GOT3 (cell line): ENCODE measurements around the gene ADAMTS12.

Source experiments
- DNase-seq: peaks from one replicate; lab custom pipeline; 2025; ENCODE audit warnings: mixed read lengths; lab: John Stamatoyannopoulos, UW

Gene ADAMTS12

DNA sequence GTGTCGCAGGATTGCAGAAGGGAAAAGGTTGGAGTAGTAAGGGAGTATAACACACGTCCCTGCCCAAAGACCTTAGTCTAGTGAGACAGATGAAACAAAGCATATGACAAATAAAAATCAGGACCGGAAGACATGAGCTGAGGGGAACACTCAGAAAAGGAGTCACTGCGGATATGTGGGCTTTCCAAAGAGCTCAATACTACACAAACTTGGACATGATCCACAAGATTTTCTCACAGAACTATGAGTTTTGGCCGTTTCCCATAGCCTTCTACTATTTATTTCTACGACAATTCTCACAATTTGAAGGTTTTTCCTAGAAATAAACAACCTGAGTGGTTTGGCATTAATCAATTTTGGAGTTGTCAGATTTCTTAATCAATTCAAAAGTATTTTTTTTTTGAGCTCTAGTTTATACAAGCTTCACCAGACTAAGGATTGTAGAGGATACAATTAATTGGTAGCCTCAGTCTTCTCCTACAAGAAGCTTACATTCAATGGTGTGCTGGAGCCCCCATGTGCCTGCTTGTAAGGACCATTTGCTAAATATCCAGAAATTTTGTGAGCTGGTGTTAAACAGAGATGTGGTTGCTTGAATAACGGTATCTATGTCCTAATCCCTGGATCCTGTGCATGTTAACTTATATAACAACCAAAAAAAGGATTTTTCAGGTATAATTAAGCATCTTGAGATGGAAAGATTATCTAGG lies 91.4 kb downstream of the ADAMTS12 start:
- no peak for DNase-seq

- DNase-seq, result no peak
These were observed 96.3 kb downstream of the ADAMTS12 start for GRCh38 chr5:33795496-33795895.

DNA sequence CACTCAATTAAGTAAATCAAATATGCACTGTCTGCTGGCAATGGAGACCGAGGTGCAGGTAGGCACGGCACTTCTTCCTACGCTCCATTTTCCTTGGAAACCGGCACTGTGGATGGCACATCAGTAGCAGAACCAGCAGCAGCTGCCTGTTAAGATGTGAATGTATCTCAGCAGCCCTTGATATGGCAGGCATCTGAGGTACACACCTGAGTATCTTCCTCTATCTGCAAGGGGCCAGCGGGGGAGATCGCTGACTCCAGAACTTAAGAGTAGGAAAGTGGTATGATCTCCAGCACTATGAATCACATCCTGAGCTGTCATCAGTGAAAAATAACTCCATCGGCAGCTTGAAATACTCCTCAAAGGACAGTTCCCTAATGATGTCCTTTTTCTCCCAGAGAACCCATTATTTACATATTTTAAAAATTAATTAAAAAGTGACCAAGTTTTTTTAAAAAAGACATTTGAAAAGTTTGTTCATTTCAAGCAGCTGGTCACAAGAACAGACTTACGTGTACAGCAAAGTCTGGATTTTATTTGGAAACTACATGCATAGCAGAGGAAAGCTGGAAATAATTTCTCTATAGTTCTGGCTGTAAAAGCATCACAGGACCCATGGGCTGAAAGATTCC lies 97.1 kb downstream of the ADAMTS12 start:
- no peak for DNase-seq

- DNase-seq, result no peak
These were observed 97.8 kb downstream of the ADAMTS12 start for GRCh38 chr5:33793836-33794549.

- no peak for DNase-seq
These were observed 98.5 kb downstream of the ADAMTS12 start for GRCh38 chr5:33793276-33793675.

GRCh38 chr5:33792559-33792958 lies 99.2 kb downstream of the ADAMTS12 start:
- no peak for DNase-seq

DNA sequence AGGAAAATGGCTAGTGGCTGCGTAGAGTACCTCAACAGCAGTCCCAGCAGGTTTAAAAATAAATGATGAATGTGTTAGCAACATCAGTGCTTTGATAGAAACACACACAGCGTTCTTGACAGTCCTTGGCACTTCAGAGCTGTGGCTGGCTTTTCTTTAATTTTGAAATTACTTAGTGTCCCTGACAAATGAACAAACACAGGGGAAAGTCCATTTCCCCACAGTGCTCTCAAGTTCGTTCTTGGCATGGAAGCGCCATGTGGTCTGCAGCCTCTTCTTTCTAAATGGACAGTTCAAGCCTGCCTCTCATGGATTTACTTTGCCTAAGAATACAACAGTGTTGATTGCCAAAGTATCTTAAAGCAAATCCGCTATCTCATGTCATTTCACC lies 102.2 kb downstream of the ADAMTS12 start:
- DNase-seq, result no peak

DNA sequence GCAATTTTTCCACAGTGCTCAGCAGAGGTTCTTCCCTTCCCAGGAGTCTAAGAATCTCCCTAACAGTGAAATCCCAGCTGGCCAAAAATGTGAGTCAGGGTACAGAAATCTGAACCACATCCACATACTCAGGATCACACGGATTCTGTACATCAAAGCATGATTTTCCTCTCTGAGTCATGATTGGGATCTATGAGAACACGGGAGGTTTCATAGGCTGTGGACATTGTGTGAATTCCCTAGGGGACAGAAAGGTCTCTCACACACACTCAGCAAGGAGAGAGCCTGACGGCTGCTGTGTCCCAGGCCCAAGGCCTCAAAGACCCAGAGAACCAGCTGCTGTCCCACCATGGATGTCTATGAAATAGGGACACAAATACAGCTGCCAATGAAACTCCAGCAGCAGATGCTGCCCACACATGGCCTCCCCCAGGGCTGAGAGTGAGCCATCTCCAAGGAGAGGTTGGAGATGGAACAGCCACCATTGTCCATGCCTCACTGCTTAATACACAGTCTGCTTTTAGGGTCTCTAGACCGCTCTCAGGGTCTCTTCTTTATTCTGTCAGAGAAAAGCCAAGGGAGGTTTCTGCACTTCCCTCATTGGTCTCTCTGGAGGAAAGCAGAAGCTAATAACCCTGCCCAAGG lies 102.7 kb downstream of the ADAMTS12 start:
- DNase-seq, result no peak

GRCh38 chr5:33785571-33785970 lies 106.2 kb downstream of the ADAMTS12 start:
- no peak for DNase-seq

- DNase-seq, result no peak
These were observed 110.5 kb downstream of the ADAMTS12 start for GRCh38 chr5:33781286-33781685.

GRCh38 chr5:33776151-33776660 lies 115.6 kb downstream of the ADAMTS12 start:
- DNase-seq, result no peak

- no peak for DNase-seq
These were observed 117.4 kb downstream of the ADAMTS12 start for GRCh38 chr5:33774341-33774740.

DNA sequence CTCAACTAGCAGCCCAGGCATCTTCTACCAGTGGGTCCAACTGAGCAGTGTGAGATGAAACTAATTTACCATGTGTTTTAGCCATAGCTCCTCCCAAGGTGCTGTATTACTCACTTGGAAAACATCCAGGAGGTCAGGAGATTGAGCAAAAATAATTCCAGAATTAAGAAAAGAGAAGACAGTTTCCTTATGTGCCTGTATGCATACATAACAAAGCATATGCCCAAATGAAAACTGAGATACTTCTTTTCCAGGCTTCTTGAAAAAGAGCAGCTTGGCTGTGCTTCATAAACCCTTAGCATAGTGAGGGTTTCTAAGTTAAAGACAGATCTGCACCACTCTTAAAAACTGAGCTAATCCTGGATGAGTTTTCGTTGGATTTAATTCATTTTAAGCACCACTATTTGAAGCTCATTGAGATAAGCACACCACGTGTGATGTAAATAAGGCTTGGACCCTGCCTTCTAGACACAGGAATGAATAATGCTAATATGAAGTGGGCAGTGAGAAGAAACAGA lies 119.4 kb downstream of the ADAMTS12 start:
- DNase-seq, result no peak

- DNase-seq, result no peak
These were observed 121.8 kb downstream of the ADAMTS12 start for GRCh38 chr5:33769968-33770367.

DNA sequence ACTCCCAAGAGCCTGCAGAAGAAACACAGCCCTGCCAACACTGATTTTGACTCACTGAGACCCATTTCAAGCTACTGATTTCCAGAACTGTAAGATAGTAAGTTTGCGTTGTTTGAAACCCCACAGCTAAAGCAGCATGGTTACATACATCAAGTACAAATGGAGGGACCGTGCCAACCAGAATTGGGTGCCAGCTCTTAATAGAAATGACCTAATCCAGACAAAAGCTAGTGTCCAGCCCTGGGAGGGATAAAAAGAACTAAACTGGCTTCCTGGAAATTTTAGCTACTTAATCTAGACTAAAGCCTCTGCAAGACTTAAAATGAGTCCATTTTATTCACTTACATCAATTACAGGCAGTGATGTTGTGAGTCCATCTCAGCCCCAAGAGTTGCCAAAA lies 122.6 kb downstream of the ADAMTS12 start:
- no peak for DNase-seq

- no peak for DNase-seq
These were observed 125.8 kb downstream of the ADAMTS12 start for GRCh38 chr5:33766023-33766422.

DNA sequence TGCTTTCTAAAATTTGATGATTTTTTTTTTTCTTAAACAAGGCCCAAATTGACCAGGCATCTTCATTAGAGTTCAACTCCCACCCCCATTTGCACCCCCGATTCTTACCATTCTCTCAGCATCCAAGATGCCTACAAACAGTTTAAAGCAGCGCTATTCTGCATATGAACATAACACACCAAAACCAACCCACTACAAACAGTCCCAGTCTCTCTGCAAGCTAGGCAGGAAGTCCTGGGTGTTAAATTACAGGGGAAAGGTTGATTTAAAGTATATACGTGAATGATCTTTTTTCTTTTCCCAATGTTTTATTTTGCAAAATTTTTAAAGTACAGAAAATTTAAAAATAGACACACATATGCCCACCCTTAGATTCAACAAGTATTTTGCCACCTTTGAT lies 127.0 kb downstream of the ADAMTS12 start:
- no peak for DNase-seq

GRCh38 chr5:33763435-33763834 lies 128.4 kb downstream of the ADAMTS12 start:
- DNase-seq, result no peak

DNA sequence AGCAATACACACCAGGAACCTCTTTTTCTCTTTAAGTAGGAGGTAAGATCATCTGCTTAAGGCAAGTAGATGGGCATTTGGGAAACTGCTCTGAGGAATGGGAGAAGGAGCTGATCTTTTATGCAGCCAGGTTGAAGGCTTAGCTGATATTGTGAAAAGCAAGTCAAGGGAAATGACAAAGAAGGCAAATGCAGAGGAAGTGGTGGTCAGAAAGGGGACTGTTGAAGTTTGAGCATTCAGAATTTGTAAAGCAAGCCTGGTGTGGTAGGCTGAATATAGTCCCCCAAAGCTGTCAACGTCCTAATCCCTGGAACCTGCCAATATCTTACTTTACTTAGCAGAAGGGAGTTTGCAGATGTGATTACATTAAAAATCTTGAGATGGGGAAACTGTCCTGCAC lies 128.9 kb downstream of the ADAMTS12 start:
- no peak for DNase-seq

- DNase-seq, result no peak
These were observed 130.7 kb downstream of the ADAMTS12 start for GRCh38 chr5:33761139-33761538.

DNA sequence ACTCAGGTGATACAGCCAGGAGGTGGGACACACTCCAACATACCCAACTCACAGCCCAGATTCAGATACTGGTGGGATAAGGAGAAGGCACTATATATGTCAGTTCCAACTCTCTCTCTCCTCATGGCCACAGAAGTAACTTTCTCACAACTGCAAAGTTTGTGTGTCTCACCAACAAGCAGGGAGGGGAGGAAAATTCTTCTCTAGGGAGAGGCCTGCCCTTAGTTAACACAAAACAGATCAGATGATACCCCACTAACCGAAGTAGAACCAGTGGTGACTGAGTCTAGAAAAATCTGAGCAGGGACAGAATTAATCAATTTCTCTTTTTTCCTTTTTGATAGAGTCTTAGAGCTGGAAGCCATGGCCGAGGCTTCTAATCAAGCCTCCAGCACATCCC lies 133.1 kb downstream of the ADAMTS12 start:
- DNase-seq, result no peak

DNA sequence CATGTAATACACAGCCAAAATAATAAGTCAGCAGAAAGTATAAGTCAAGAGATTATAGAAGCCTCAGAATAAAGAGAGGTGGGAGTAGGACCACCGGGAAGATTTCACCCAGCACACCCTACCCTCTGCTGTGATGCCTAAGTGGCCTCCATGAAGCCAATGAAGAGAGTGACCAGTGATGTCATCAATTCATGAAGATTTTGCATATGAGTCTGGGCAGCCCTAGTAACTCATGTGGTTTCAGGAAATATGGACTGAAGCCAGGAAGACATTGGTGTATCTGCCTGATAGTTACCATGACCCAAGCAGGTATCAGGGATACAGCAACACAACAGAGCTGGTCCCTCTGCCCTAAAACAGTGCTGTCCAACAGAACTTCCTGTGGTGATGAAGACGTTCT lies 135.3 kb downstream of the ADAMTS12 start:
- DNase-seq, result no peak
